Skeletal muscle tissue (tissue), 4 donors: Measurements from ENCODE around the gene NDP. TPM values are rescaled to one million over a fixed set of nuclear protein-coding genes. Genes with fewer than 3 reads are reported as not detected.
A peak's percentile ranks its signal among the peaks of the same experiment; 100 is the strongest.

Source experiments
- H3K27ac ChIP-seq: one replicate; pipeline ENCODE4 v1.7.0; 2013; ENCODE audit warnings: mild to moderate bottlenecking, low read depth, low read length, inconsistent platforms
- H3K27me3 ChIP-seq, 3 donors: one replicate each; pipeline ENCODE4 v1.7.0; 2013; ENCODE audit warnings: low read length in 3 of 3; ENCODE audit not compliant: control insufficient read depth in 3 of 3, insufficient read depth in 3 of 3
- H3K36me3 ChIP-seq, 3 donors: one replicate each; pipeline ENCODE4 v1.7.0; 2013; ENCODE audit warnings: low read length in 3 of 3; ENCODE audit not compliant: control insufficient read depth in 3 of 3, insufficient read depth in 3 of 3
- H3K4me1 ChIP-seq, 3 donors: one replicate each; pipeline ENCODE4 v1.7.0; 2013; ENCODE audit warnings: low read length in 3 of 3, mild to moderate bottlenecking in 3 of 3; ENCODE audit not compliant: control insufficient read depth in 3 of 3, insufficient read depth in 3 of 3
- H3K4me3 ChIP-seq, 3 donors: one replicate each; pipeline ENCODE4 v1.7.0; 2013; ENCODE audit warnings: low read length in 3 of 3
- H3K9ac ChIP-seq, 3 donors: one replicate each; pipeline ENCODE4 v1.7.0; 2013; ENCODE audit warnings: low read length in 3 of 3, mild to moderate bottlenecking in 3 of 3, moderate library complexity in 2 of 3, low read depth in 1 of 3
- H3K9me3 ChIP-seq, 3 donors: one replicate each; pipeline ENCODE4 v1.7.0; 2013; ENCODE audit warnings: low read length in 3 of 3; ENCODE audit not compliant: control insufficient read depth in 3 of 3
- total RNA-seq: library from RNA; depleted of rRNA; stranded (reverse); fragments of >200 nt; gene quantifications from one replicate; pipeline ENCODE4 v1.2.3, GENCODE V29; 2014
- donor health status: Osteomylitis.

NDP gene
- total RNA-seq, 1 donor from 2014 or later, result 2.1 TPM

DNA sequence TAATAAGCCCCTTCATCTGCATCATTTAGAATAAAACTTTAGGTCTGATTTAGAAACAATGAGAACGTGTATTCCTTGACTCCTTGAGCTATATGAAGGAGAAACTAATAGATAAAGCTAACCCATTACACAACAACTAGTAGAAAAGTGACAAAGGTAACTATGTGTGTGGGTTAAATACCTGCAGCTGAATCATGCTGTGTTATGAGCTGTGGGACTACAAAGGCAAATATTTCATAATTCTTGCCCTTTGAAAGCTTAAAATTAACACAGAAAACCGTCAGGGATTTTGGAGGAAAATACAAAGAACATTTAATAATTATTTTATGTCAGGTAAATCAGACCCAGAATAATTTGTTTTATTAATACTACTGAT lies 898 bp upstream of the NDP start:
- Histone ChIP-seq H3K27ac (no peak overlapping the region), H3K4me3 (no peak overlapping the region), H3K9ac (no peak overlapping the region)

DNA sequence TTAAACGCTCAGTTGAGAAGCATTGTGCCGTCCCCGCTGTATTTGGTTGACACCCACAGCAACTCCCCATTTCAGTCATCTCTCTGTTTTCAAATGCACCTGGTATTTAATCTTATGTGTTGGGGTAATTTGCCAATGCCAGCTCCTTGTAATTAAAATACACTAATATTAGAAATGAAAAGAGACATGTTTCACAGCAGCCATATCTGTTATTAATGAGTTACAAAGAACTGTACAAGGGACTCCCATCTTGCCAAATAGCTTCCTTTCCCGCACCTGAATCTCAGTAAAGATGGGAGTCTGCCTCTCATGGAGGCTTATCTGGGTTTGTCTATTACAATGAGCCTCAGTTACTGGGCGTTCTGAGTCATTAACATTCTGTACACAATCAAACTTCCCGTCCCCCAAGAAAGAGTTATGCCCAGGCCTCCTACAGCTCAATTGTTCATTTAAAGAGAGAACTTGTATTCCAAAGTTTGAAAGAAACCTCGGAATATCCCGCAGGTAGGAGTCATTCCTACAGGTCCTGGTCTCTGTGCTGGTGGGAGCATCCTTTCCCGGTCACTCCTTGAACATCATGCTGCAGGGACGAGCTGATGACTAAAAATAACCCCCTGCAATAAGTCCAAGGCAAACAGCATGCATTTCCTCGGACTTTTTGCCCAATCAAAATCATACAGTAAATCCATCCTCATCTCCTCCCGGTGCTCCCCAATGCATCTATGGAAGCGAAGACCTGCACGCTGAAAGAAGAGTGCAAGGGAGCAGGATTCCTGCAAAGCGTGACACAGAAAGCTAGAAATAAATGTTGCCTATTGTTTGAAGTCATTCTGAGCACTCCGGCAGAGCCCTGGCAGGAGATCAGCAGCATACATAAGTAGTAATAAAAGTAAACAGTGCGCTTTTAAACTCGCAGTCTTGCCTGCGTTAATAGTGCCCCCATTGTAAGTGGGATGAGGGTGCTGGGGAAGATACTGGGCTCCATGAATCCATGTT lies 926 bp downstream of the NDP start:
- H3K4me3 ChIP-seq, result peak overlapping the region; percentile 3 to 60 (median 52)
- no peaks in the 10 kb centered on the region for H3K36me3 ChIP-seq
- peaks cover 5 to 10% (median 6%) of the 10 kb centered on the region in 3 donors for H3K4me1 ChIP-seq
- H3K9ac ChIP-seq, result peak overlapping the region in 1 of 3 donors; percentile 40
- H3K9me3 ChIP-seq, result no peaks in the 10 kb centered on the region
- H3K27me3 ChIP-seq, result peaks cover 0 to 35% (median 2%) of the 10 kb centered on the region in 3 donors
- no peak overlapping the region for H3K27ac ChIP-seq

More for the DNA sequence above, 898 bp upstream of the NDP start:
- no peaks in the 10 kb centered on the region for H3K9me3 ChIP-seq
- H3K36me3 ChIP-seq, result no peaks in the 10 kb centered on the region
- peaks cover 0 to 35% (median 2%) of the 10 kb centered on the region in 3 donors for H3K27me3 ChIP-seq
- peaks cover 5 to 10% (median 6%) of the 10 kb centered on the region in 3 donors for H3K4me1 ChIP-seq

DNA sequence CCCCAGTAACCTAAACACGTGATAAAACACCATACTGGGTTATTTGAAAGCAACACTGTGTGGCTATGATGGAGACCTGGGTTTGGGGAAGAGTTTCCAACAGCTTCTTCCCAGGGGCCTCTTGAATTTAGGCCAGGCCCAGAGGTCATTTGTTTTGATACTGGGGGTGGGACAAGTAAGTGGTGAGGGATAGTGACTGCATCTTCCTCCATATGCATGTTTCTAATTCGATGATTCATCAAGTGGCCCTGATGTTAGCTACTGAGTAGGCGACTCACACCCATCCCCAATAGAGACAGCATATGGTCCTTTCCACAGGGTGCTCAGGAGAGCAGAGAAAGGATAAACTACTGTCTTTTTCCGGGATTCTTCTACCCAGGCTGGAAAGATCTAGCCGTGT lies 2.7 kb downstream of the NDP start:
- no peak overlapping the region for H3K9ac ChIP-seq
- H3K4me1 ChIP-seq, result peaks cover 5 to 10% (median 6%) of the 10 kb centered on the region in 3 donors
- no peaks in the 10 kb centered on the region for H3K36me3 ChIP-seq

DNA sequence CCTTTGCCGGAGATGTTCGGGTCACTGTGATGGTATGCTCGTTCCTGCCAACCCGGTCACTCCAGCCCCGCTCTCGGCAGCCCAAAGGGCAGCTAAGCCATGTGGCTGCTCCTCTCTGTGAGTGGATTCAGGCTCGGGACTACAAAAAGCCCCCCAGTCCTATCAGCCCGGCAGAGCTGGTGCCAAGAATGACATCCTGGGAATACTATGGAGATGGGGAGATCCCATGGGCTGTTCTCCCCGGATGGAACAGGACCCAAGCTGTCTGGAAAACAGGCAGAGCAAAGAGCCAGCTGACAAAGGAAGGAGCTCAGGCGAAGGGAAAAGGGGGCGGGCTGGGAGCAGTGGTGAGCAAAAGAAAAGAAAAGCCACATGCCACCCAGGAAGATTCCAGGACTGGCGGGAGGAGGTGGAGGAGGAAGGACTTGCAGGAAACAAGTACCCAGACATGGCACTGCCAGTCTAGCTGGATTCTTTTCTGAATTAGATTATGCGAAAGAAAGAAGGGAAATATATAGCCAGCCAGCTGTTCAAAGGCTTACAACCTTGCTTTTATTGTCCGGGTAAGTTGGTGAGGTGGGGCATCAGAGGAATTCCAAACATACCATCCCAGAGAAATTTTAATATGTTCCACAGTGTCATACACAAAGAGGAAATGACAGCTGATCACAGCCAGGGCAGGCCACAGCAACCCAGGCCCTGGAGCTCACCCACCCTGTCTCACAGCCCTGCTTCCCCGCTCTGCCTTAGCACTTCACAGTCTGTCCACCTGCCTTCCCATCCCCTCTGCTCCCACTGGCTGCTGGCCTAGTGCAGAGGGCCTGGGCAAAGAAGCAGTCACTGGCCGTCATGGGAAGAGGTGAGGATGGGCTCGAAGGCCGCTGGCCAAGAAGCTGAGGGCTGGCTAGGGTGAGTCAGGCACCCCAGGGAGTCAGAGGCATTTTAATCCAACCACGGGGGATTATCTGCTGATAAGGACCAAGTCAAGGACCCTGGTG lies 3.4 kb downstream of the NDP start:
- Histone ChIP-seq H3K4me3 (no peak overlapping the region), H3K36me3 (no peaks in the 10 kb centered on the region), H3K27ac (no peak overlapping the region), H3K4me1 (peaks cover 5 to 10% (median 6%) of the 10 kb centered on the region in 3 donors), H3K27me3 (peaks cover 0 to 28% (median 2%) of the 10 kb centered on the region in 3 donors), H3K9ac (no peak overlapping the region), H3K9me3 (no peaks in the 10 kb centered on the region)

More for the DNA sequence above, 2.7 kb downstream of the NDP start:
- Histone ChIP-seq H3K27me3 (peaks cover 0 to 33% (median 2%) of the 10 kb centered on the region in 3 donors), H3K27ac (no peak overlapping the region), H3K4me3 (no peak overlapping the region), H3K9me3 (no peaks in the 10 kb centered on the region)

DNA sequence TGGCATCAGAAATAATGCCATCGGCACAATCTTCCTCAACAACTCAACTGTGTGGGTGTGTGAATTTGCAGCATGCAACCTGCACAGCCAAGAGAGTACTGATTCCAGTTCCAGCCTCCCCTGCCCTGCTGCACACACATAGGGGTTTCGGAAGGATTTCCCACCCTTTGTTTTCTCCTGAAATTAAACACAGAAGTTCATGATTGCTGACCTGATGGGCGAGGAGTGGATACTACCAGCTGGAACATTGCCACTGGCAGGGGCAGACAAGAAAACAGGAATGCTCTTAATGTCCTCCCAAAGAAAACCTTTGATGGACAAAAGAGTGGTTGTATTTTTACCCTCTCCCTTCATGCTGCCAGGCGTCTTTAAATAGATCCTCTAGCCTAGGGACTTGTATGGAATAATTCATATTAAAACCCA lies 4.8 kb downstream of the NDP start:
- no peak overlapping the region for H3K9ac ChIP-seq
- no peaks in the 10 kb centered on the region for H3K36me3 ChIP-seq
- no peak overlapping the region for H3K27ac ChIP-seq
- peaks cover 3 to 10% (median 5%) of the 10 kb centered on the region in 3 donors for H3K4me1 ChIP-seq
- H3K27me3 ChIP-seq, result peaks cover 0 to 28% (median 1%) of the 10 kb centered on the region in 3 donors
- no peaks in the 10 kb centered on the region for H3K9me3 ChIP-seq
- no peak overlapping the region for H3K4me3 ChIP-seq

DNA sequence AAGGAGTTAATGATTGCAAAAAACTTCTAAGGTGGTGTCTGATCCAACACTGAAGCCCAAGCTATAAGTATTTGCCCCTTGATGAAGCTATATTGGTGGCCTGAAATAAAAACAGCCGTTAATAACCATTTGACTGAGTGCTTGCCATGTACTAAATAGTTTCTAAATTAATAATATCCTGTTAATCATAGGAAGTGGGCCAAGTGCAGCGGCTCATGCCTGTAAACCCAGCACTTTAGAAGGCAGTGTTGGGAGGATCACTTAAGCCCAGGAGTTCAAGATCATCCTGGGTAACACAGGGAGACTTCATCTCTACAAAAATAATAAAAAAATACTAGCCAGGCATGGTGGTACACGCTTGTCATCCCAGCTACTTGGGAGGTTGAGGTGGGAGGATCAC lies 8.3 kb downstream of the NDP start:
- no peak overlapping the region for H3K27ac ChIP-seq
- H3K9me3 ChIP-seq, result no peaks in the 10 kb centered on the region
- H3K36me3 ChIP-seq, result no peaks in the 10 kb centered on the region
- no peak overlapping the region for H3K4me3 ChIP-seq
- no peaks in the 10 kb centered on the region for H3K4me1 ChIP-seq
- H3K27me3 ChIP-seq, result peaks cover 0 to 16% (median 0%) of the 10 kb centered on the region in 3 donors
- no peak overlapping the region for H3K9ac ChIP-seq

DNA sequence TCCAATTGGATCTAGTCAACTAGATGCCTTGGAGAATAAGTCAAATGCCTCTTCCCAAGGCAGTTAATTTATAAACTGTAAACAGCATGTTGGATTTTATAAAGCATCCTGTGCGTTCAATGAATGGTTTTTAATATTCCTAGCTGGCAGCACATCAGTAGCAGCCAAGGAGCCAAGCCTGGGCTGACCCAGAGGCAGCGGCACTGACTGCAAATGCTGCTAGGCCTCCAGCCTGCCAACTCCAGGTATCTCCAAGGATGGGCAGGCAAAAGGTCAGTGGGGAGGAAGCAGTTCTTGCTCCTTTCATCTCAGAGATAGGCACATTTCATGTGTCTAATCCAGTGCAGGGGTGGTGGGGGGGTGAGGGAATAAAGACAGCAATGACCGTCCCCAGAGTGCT lies 9.5 kb downstream of the NDP start:
- no peaks in the 10 kb centered on the region for H3K9me3 ChIP-seq

DNA sequence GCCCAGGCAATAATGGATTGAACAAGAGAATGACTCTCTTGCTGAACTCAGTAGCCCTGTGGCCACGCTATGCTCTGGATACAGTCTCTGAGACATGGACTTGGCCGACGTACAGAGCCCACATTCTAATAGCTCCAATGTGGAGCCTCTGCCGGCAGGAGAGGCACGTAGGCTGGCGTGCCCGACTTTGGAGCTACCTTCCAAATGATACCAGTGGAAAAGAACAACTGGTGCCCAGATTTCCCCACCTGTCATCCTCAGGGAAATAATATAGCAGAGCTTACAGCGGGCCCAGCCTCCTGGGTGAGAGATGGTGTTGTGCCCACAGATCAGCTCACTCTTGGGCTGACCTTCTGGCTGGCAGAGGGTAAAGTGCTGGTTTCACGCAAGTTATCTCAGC lies 10.6 kb downstream of the NDP start:
- Histone ChIP-seq H3K27ac (no peak overlapping the region), H3K4me1 (no peaks in the 10 kb centered on the region), H3K4me3 (no peak overlapping the region), H3K36me3 (no peaks in the 10 kb centered on the region), H3K9ac (no peak overlapping the region), H3K27me3 (peaks cover 0 to 7% (median 0%) of the 10 kb centered on the region in 3 donors), H3K9me3 (no peaks in the 10 kb centered on the region)

More for the DNA sequence above, 9.5 kb downstream of the NDP start:
- Histone ChIP-seq H3K4me3 (no peak overlapping the region), H3K36me3 (no peaks in the 10 kb centered on the region), H3K9ac (no peak overlapping the region), H3K27ac (no peak overlapping the region), H3K4me1 (no peaks in the 10 kb centered on the region), H3K27me3 (peaks cover 0 to 10% (median 0%) of the 10 kb centered on the region in 3 donors)

DNA sequence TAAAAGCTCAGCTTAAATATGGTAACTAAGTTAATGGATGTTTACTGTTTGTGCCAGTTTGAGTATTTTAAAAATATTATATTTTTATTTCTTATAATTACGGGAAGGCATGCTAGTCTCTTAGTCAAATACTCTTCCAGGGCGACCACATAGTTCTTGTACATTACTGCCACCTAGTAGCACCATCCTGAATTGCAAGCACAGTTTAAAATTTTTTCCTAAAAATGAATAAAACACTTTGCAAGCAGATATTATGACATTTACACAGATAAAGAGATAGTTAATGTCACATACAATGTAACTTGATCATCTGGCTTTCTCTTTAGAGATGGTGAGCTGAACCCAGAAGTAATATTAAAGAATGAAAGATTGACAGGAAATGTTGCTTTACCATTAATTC lies 11.5 kb downstream of the NDP start:
- H3K36me3 ChIP-seq, result no peaks in the 10 kb centered on the region
- H3K27ac ChIP-seq, result no peak overlapping the region
- H3K9me3 ChIP-seq, result no peaks in the 10 kb centered on the region
- H3K4me3 ChIP-seq, result no peak overlapping the region
- no peaks in the 10 kb centered on the region for H3K4me1 ChIP-seq
- no peak overlapping the region for H3K9ac ChIP-seq
- peaks cover 0 to 7% (median 0%) of the 10 kb centered on the region in 3 donors for H3K27me3 ChIP-seq
